Stimulated activated CD8-positive, alpha-beta memory T cell treated with anti-CD3 and anti-CD28 coated beads, Interleukin-4, amount 100 ng/mL, for 1 hour (primary cell): ENCODE measurements around the gene COL7A1.
"Not testable (repeated sequence)": the region's sequence is repeated elsewhere in the genome, so short reads cannot be mapped to it uniquely, and the experiment has no call there.

ENCODE experiments used
- DNase-seq, 2 donors: peaks; one replicate each; pipeline ENCODE4 v3.0.0-alpha.2; 2020; ENCODE audit warnings: low read depth in 2 of 2, low spot score in 1 of 2

COL7A1 gene

GRCh38 chr3:48546203-48546829, 48.8 kb downstream of the COL7A1 start:
- DNase-seq, result no peak

GRCh38 chr3:48544141-48544540, 51.0 kb downstream of the COL7A1 start:
- DNase-seq, result no peak

- DNase-seq, result no peak
Measured at GRCh38 chr3:48543271-48543866, 51.8 kb downstream of the COL7A1 start.

GRCh38 chr3:48538451-48538850, 56.7 kb downstream of the COL7A1 start:
- no peak for DNase-seq

GRCh38 chr3:48536785-48537184, 58.3 kb downstream of the COL7A1 start:
- DNase-seq, result no peak

GRCh38 chr3:48536116-48536515, 59.0 kb downstream of the COL7A1 start:
- no peak for DNase-seq

GRCh38 chr3:48535578-48535977, 59.6 kb downstream of the COL7A1 start:
- no peak for DNase-seq

- no peak for DNase-seq
Measured at GRCh38 chr3:48532977-48533337, 62.2 kb downstream of the COL7A1 start.

GRCh38 chr3:48532271-48532976, 62.7 kb downstream of the COL7A1 start:
- DNase-seq, result no peak

GRCh38 chr3:48530701-48531100, 64.4 kb downstream of the COL7A1 start:
- not testable (repeated sequence) for DNase-seq

GRCh38 chr3:48528754-48529153, 66.4 kb downstream of the COL7A1 start:
- no peak for DNase-seq

- no peak for DNase-seq
Measured at GRCh38 chr3:48528048-48528447, 67.1 kb downstream of the COL7A1 start.

GRCh38 chr3:48524970-48525369, 70.2 kb downstream of the COL7A1 start:
- DNase-seq, result no peak

GRCh38 chr3:48521635-48522034, 73.5 kb downstream of the COL7A1 start:
- no peak for DNase-seq

GRCh38 chr3:48519277-48519643, 75.9 kb downstream of the COL7A1 start:
- DNase-seq, result no peak

- no peak for DNase-seq
Measured at GRCh38 chr3:48518638-48519276, 76.4 kb downstream of the COL7A1 start.

GRCh38 chr3:48518069-48518468, 77.1 kb downstream of the COL7A1 start:
- DNase-seq, result no peak

GRCh38 chr3:48516571-48516970, 78.6 kb downstream of the COL7A1 start:
- DNase-seq, result no peak

GRCh38 chr3:48514431-48515227, 80.5 kb downstream of the COL7A1 start:
- DNase-seq, result no peak
